ENCODE measurements around the gene ENTPD7. TPM values are rescaled to one million over a fixed set of nuclear protein-coding genes. Genes with fewer than 3 reads are reported as not detected.

ENTPD7 gene
- total and polyA plus RNA-seq, 9 of the 15 experiments (the other 6 are each of a cell fraction or from before 2014, with no cell fraction given) = 1.4 to 13.9 (median 8.5) TPM

GRCh38 chr10:99720387-99720786 is 61.1 kb downstream of the ENTPD7 start (continued):
- TF ChIP-seq HNRNPL (IDR thresholded peaks at IDR 0.05; ENCODE audit: low read depth, low read length) (no peak), NFE2 (IDR thresholded peaks at IDR 0.05; ENCODE audit: low read depth) (no peak), HBP1 (CRISPR knock-in tag; IDR thresholded peaks at IDR 0.05) (no peak), CBFA2T2 (conservative IDR thresholded peaks at IDR 0.05) (no peak), HIVEP1 (CRISPR knock-in tag; IDR thresholded peaks at IDR 0.05) (no peak), ZNF778 (CRISPR knock-in tag; IDR thresholded peaks at IDR 0.05) (no peak), RBFOX2 (IDR thresholded peaks at IDR 0.05; ENCODE audit: low read depth, low read length) (no peak)
- TF ChIP-seq, protein P1, sequence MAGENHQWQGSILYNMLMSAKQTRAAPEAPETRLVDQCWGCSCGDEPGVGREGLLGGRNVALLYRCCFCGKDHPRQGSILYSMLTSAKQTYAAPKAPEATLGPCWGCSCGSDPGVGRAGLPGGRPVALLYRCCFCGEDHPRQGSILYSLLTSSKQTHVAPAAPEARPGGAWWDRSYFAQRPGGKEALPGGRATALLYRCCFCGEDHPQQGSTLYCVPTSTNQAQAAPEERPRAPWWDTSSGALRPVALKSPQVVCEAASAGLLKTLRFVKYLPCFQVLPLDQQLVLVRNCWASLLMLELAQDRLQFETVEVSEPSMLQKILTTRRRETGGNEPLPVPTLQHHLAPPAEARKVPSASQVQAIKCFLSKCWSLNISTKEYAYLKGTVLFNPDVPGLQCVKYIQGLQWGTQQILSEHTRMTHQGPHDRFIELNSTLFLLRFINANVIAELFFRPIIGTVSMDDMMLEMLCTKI (IDR thresholded peaks at IDR 0.05; ENCODE audit: partially characterized antibody) = no peak

GRCh38 chr10:99730026-99730425 is 70.7 kb downstream of the ENTPD7 start:
- CTCF ChIA-PET (ENCODE audit: low intra/inter-chr PET ratio) = no interaction called here
- POLR2A ChIA-PET = no interaction called here
- WGBS (ENCODE audit: insufficient coverage, low coverage, missing lambda C conversion rate) = 82% methylated on average over 1 of the region's 1 CpG
- ATAC-seq (no peak), FAIRE-seq (no peak), DNase-seq (ENCODE audit: extremely low read depth in 1 of 4, low spot score in 3 of 4) (no peak)
- Histone ChIP-seq H3K4me3 (no peak overlapping the region), H4K20me1 (replicated peaks; ENCODE audit: control insufficient read depth, insufficient read depth, low read length) (no peaks in the 10 kb centered on the region), H3K27ac (ENCODE audit: extremely low read depth, low read depth, low read length) (no peak overlapping the region), H3K27me3 (ENCODE audit: control insufficient read depth in 2 of 2, insufficient read depth in 2 of 2, low read length in 2 of 2) (no peaks in the 10 kb centered on the region), H3K79me2 (ENCODE audit: control insufficient read depth, insufficient read depth, low read length) (peaks cover 34% of the 10 kb centered on the region), H3K9me1 (ENCODE audit: control insufficient read depth, insufficient read depth, low read length) (no peaks in the 10 kb centered on the region), H3K4me1 (replicated peaks in 1 of 2; ENCODE audit: control insufficient read depth in 2 of 2, insufficient read depth in 2 of 2, low read length in 2 of 2) (no peaks in the 10 kb centered on the region; a peak in 2 of 5 replicates), H3K9me3 (replicated peaks; ENCODE audit: control insufficient read depth, insufficient read depth, low read depth, low read length) (no peaks in the 10 kb centered on the region), H2AFZ (ENCODE audit: low read depth, low read length) (no peak overlapping the region), H3K36me3 (ENCODE audit: control insufficient read depth, insufficient read depth, low read length) (peaks cover 26% of the 10 kb centered on the region; the same call in 2 of the 3 replicates), H3K4me2 (ENCODE audit: insufficient read depth, low read length) (no peak overlapping the region), H3K9ac (ENCODE audit: insufficient read depth in 1 of 2, low read depth in 2 of 2, low read length in 2 of 2) (no peak overlapping the region)
- intact Hi-C loops (cut with micrococcal nuclease) (no loop called here), in situ Hi-C loops (cut with MboI) (no loop called here)
- BruUV-seq (replicated peaks) = no TSS peak
- TF ChIP-seq ZNF780A (CRISPR knock-in tag; IDR thresholded peaks at IDR 0.05) (no peak), CBX1 (IDR thresholded peaks at IDR 0.05; ENCODE audit: low read depth) (no peak), ZKSCAN8 (CRISPR knock-in tag; IDR thresholded peaks at IDR 0.05) (no peak), ZNF324 (CRISPR knock-in tag; IDR thresholded peaks at IDR 0.05) (no peak)
- TF ChIP-seq, protein P2, sequence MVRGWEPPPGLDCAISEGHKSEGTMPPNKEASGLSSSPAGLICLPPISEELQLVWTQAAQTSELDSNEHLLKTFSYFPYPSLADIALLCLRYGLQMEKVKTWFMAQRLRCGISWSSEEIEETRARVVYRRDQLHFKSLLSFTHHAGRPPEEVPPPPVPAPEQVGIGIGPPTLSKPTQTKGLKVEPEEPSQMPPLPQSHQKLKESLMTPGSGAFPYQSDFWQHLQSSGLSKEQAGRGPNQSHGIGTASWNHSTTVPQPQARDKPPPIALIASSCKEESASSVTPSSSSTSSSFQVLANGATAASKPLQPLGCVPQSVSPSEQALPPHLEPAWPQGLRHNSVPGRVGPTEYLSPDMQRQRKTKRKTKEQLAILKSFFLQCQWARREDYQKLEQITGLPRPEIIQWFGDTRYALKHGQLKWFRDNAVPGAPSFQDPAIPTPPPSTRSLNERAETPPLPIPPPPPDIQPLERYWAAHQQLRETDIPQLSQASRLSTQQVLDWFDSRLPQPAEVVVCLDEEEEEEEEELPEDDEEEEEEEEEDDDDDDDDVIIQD (CRISPR knock-in tag; IDR thresholded peaks at IDR 0.05) = no peak
- TF ChIP-seq, protein P3, sequence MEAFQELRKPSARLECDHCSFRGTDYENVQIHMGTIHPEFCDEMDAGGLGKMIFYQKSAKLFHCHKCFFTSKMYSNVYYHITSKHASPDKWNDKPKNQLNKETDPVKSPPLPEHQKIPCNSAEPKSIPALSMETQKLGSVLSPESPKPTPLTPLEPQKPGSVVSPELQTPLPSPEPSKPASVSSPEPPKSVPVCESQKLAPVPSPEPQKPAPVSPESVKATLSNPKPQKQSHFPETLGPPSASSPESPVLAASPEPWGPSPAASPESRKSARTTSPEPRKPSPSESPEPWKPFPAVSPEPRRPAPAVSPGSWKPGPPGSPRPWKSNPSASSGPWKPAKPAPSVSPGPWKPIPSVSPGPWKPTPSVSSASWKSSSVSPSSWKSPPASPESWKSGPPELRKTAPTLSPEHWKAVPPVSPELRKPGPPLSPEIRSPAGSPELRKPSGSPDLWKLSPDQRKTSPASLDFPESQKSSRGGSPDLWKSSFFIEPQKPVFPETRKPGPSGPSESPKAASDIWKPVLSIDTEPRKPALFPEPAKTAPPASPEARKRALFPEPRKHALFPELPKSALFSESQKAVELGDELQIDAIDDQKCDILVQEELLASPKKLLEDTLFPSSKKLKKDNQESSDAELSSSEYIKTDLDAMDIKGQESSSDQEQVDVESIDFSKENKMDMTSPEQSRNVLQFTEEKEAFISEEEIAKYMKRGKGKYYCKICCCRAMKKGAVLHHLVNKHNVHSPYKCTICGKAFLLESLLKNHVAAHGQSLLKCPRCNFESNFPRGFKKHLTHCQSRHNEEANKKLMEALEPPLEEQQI (IDR thresholded peaks at IDR 0.05) = no peak
